ENCODE data around the gene ZG16B.

GRCh38 chr16:2852731-2853507 is 22.8 kb downstream of the ZG16B start:
- TF ChIP-seq CTCF (IDR thresholded peaks at IDR 0.05) (no peak), EZH2 (IDR thresholded peaks at IDR 0.05; ENCODE audit: borderline replicate concordance, insufficient read depth, low read depth, low read length, poor library complexity, severe bottlenecking) (no peak)
